ENCODE measurements around the gene DNAJC13. TPM values are rescaled to one million over a fixed set of nuclear protein-coding genes. Genes with fewer than 3 reads are reported as not detected.

Gene DNAJC13
- total and polyA plus RNA-seq, 2 donors (not counting 3 experiments of a cell fraction or from before 2014, with no cell fraction given): 14.3 to 71.7 TPM

DNA sequence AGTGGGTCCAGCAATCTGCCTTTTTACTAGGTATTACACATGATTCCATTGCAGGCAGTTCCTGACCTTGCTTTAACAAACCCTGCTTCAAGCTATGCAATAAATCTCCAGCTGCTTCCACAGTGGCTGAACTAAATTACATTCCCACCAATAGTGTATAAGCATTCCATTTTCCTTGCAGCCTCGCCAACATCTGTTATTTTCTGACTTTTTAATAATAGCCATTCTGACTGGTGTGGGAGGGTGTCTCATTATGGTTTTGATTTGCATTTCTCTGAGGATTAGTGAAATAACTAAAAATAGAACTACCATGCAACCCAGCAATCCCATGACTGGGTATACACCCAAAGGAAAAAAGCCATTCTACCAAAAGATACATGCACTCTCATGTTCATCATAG is 36.4 kb upstream of the DNAJC13 start:
- no TSS peak for BruUV-seq (replicated peaks)
- Histone ChIP-seq H3K27ac (ENCODE audit: insufficient read depth, low read depth, low read length) (no peak overlapping the region), H3K9me1 (replicated peaks; ENCODE audit: control insufficient read depth, extremely low read depth, insufficient read depth, low read length) (no peaks in the 10 kb centered on the region), H3K9ac (replicated peaks; ENCODE audit: extremely low read depth, insufficient read depth, low read length) (no peak overlapping the region), H4K20me1 (replicated peaks; ENCODE audit: control insufficient read depth, extremely low read depth, insufficient read depth, low read length) (no peaks in the 10 kb centered on the region), H3K79me2 (ENCODE audit: control insufficient read depth, insufficient read depth, low read length) (no peaks in the 10 kb centered on the region), H3K4me3 (replicated peaks in 1 of 3; ENCODE audit: insufficient read depth in 1 of 3, low read depth in 1 of 3, low read length in 3 of 3) (no peak overlapping the region), H3K27me3 (ENCODE audit: control insufficient read depth in 2 of 2, insufficient read depth in 2 of 2, low read length in 2 of 2) (peaks cover 1 to 7% of the 10 kb centered on the region in 2 experiments), H3K4me1 (ENCODE audit: control insufficient read depth, extremely low read depth, insufficient read depth, low read length) (no peaks in the 10 kb centered on the region), H3K4me2 (ENCODE audit: insufficient read depth, low read length) (no peak overlapping the region), H2AFZ (ENCODE audit: low read depth, low read length) (no peak overlapping the region), H3K36me3 (ENCODE audit: control insufficient read depth in 2 of 2, extremely low read depth in 1 of 2, insufficient read depth in 2 of 2, low read length in 2 of 2) (no peaks in the 10 kb centered on the region), H3K9me3 (replicated peaks; ENCODE audit: control insufficient read depth, insufficient read depth, low read length) (no peaks in the 10 kb centered on the region)
- DNase-seq (ENCODE audit: low read depth, low spot score) (no peak), FAIRE-seq (no peak)
- intact Hi-C loops (cut with micrococcal nuclease) (no loop called here), dilution Hi-C loops (cut with MboI; ENCODE audit: extremely low pct_ligation_motif_present, low sequenced_read_pairs) (no loop called here)
- ChIA-PET POLR2A (no interaction called here), CTCF (no interaction called here)
- TF ChIP-seq JUN (IDR thresholded peaks at IDR 0.05; ENCODE audit: borderline replicate concordance, insufficient read depth, insufficient read length, low read depth) (no peak), FOS (IDR thresholded peaks at IDR 0.05; ENCODE audit: borderline replicate concordance, insufficient read depth, low read length) (no peak), MYC (IDR thresholded peaks at IDR 0.05; ENCODE audit: low read depth, low read length) (no peak), EZH2 (IDR thresholded peaks at IDR 0.05; ENCODE audit: borderline replicate concordance, low read depth, low read length, severe bottlenecking) (no peak)

DNA sequence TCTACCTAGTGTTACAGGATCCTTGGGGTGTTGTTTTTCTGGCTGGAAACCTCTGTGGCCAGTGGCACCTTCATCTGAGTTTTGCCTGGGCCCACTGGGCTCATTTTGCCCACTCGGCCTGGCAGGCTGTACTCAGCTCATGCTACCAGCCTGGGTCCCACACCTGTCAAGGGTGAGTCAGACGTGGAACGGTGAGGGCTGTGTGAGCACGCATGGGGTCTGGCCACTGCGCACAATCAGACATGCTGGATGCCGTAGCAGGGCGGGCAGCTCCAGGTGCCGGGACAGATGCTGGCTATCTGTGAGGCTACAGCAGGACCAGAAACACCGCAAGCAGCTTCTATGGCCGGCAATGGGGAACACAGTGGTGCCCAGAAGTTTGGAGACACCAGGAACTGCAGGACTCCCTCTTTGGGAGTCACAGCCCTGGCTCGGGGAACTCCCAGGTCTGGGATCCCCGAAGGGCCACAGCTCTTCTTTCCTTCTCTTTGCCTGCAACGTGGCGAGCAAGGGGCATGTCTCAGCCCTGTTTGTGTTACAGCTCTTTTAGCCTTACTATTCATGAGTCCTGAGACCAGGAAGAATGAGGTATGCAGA is 35.9 kb upstream of the DNAJC13 start:
- POLR2A ChIA-PET: no interaction called here
- dilution Hi-C loops (cut with MboI; ENCODE audit: extremely low pct_ligation_motif_present, low sequenced_read_pairs): no loop called here

More for the DNA sequence above, 35.9 kb upstream of the DNAJC13 start:
- no peaks in the 10 kb centered on the region for H3K36me3 ChIP-seq (ENCODE audit: control insufficient read depth in 2 of 2, extremely low read depth in 1 of 2, insufficient read depth in 2 of 2, low read length in 2 of 2)
- no peak overlapping the region for H3K27ac ChIP-seq (ENCODE audit: insufficient read depth, low read depth, low read length)
- peaks cover 1 to 7% of the 10 kb centered on the region in 2 experiments for H3K27me3 ChIP-seq (ENCODE audit: control insufficient read depth in 2 of 2, insufficient read depth in 2 of 2, low read length in 2 of 2)
- intact Hi-C loops (cut with micrococcal nuclease): no loop called here
- CTCF ChIA-PET: interaction anchor here (1.0 to 1.1 kb wide), 2 partner anchors 19 to 30 kb away, joined by 3 to 4 read pairs; no protein-coding TSS in a partner anchor
- H2AFZ ChIP-seq (ENCODE audit: low read depth, low read length): no peak overlapping the region
- H3K4me3 ChIP-seq (replicated peaks in 1 of 3; ENCODE audit: insufficient read depth in 1 of 3, low read depth in 1 of 3, low read length in 3 of 3): no peak overlapping the region
- FAIRE-seq (no peak), DNase-seq (ENCODE audit: low read depth, low spot score) (no peak)
- H3K79me2 ChIP-seq (ENCODE audit: control insufficient read depth, insufficient read depth, low read length): no peaks in the 10 kb centered on the region
- no peaks in the 10 kb centered on the region for H3K9me1 ChIP-seq (replicated peaks; ENCODE audit: control insufficient read depth, extremely low read depth, insufficient read depth, low read length)
- TF ChIP-seq GATA2 (IDR thresholded peaks at IDR 0.05; ENCODE audit: insufficient read depth, insufficient read length, low read depth, low read length): no peak
- no peak for TF ChIP-seq POLR2AphosphoS5 (IDR thresholded peaks at IDR 0.05; ENCODE audit: insufficient read depth, low read depth, low read length)
- TF ChIP-seq FOS (IDR thresholded peaks at IDR 0.05; ENCODE audit: borderline replicate concordance, insufficient read depth, low read length): no peak
- BruUV-seq (replicated peaks): no TSS peak
- no peaks in the 10 kb centered on the region for H4K20me1 ChIP-seq (replicated peaks; ENCODE audit: control insufficient read depth, extremely low read depth, insufficient read depth, low read length)
- no peaks in the 10 kb centered on the region for H3K9me3 ChIP-seq (replicated peaks; ENCODE audit: control insufficient read depth, insufficient read depth, low read length)
- no peaks in the 10 kb centered on the region for H3K4me1 ChIP-seq (ENCODE audit: control insufficient read depth, extremely low read depth, insufficient read depth, low read length)
- H3K9ac ChIP-seq (replicated peaks; ENCODE audit: extremely low read depth, insufficient read depth, low read length): no peak overlapping the region
- H3K4me2 ChIP-seq (ENCODE audit: insufficient read depth, low read length): no peak overlapping the region
